SW480 (cell line): ENCODE measurements around the gene AMPH.
"Not testable (repeated sequence)": the region's sequence is repeated elsewhere in the genome, so short reads cannot be mapped to it uniquely, and the experiment has no call there.

Experiments
- DNase-seq: peaks from one replicate; pipeline ENCODE4 v3.0.0-alpha.2; 2016; ENCODE audit warnings: low spot score

The AMPH gene

GRCh38 chr7:38628630-38629385, 2.4 kb downstream of the AMPH start:
- no peak for DNase-seq

DNA sequence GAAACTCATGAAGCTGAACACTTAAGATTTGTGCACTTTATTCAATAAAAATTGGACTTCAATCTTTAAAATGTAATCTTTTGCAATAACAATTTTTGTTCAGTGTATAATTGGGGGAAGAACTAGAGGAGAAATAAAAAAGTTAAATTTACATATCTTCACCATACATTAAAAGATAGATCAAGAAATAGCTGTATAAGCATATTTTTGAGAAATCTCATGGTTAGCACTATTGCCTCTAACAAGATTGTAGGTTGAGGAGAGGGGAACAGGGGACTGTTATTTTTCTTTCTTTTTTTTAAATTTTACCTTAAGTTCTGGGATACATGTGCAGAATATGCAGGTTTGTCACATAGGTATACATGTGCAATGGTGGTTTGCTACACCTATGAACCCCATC, 5.3 kb downstream of the AMPH start:
- no peak for DNase-seq

- DNase-seq = no peak
Measured at GRCh38 chr7:38615665-38616064, 15.5 kb downstream of the AMPH start.

GRCh38 chr7:38607466-38607865, 23.7 kb downstream of the AMPH start:
- DNase-seq = no peak

GRCh38 chr7:38600741-38601140, 30.4 kb downstream of the AMPH start:
- no peak for DNase-seq

DNA sequence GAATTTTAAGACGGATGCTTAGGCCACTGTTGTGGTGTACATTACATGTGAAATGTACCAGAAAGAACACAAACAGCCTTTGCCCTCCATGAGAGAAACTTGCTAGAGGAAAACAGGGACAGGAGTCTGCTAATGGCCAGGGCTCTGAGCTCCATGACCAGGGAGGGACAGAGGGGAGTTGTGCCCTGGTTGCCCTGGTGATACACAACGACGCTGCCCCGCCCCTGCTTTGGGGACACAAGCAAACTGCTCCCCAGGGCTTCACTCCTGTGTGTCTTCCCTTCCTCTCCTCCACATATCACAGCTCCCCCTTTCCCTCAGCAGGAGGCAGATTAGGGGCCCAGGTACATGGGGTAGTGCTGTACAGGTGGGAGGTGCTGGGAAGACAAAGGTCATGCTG, 36.2 kb downstream of the AMPH start:
- DNase-seq = no peak

DNA sequence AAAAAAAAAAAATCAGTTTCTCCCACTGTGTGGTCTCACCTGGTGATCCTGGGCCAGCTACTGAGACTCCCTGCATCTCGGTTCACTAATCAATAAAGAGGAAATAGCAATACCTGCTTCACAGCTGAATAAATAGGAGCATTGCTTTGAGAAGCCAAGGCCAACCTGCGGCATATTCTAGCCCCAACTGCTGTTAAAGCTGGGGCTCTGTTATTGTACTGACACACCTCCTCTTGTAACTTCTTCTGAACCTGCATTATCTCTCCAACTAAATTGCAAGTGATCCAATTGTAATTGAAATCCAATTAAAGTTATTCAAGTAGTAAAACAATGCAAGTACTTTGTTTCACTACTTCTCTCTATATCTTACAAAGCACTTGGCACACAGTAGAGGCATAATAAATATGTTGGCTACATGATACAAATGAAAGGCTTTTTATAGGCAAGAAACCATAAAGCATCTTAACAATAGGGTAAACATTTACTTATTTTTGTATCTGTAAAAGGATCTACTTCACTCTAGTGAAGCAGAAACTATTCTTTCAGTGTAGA, 38.4 kb downstream of the AMPH start:
- no peak for DNase-seq

DNA sequence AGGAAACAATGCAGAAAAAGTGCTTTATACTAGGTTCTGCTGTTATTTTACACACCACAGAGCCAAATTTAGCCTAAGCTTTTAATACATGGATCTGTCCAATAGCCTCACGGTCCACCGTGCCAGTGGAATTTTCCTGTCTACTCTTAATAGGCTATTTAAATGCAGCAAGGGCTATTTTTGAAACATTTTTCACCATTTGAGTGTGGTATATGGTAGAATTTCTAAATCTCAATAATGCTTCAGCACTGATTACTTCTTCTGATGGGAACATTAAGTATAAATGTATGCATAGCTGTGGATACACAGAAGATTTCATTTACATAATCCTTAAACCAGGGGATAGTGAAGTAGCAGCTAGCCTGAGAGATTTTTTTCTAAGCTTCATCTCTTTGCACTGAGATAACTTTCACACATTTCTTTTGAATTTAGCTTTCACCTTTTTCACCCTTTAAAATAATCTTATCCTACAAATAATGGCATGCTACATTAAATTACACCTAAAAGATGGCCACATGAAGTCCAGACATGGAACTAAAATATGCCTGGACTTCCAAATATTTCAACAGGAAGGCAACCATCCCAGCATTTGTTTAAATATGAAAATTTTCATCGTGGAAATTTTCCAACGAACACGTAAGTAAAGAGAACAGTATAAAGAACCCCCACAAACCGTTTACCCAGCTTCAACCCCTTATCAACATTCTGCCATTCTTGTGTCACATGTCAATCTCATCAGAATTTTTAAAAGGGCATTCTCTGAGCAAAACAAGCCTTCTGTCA, 45.4 kb downstream of the AMPH start:
- DNase-seq = no peak

- no peak for DNase-seq
Measured at GRCh38 chr7:38584443-38585210, 46.5 kb downstream of the AMPH start.

- DNase-seq = no peak
Measured at GRCh38 chr7:38580485-38580884, 50.7 kb downstream of the AMPH start.

- DNase-seq = no peak
Measured at GRCh38 chr7:38574086-38574485, 57.1 kb downstream of the AMPH start.

DNA sequence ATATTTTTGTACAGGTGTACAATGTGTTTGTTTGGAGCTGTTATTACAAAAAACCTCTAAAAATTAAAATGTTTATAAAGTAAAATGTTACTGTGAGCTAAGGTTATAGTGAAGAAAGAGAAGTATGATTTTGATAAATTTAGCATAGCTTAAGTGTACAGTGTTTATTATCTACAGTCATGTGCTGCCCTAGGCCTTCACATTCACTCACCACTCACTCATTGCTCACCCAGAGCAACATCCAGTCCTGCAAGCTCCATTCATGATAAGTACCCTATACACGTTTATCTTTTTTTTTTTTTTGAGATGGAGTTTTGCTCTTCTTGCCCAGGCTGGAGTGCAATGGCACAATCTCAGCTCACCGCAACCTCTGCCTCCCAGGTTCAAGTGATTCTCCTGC, 59.6 kb downstream of the AMPH start:
- DNase-seq = not testable (repeated sequence)

- no peak for DNase-seq
Measured at GRCh38 chr7:38568497-38568896, 62.7 kb downstream of the AMPH start.

GRCh38 chr7:38565289-38565688, 65.9 kb downstream of the AMPH start:
- DNase-seq = no peak

DNA sequence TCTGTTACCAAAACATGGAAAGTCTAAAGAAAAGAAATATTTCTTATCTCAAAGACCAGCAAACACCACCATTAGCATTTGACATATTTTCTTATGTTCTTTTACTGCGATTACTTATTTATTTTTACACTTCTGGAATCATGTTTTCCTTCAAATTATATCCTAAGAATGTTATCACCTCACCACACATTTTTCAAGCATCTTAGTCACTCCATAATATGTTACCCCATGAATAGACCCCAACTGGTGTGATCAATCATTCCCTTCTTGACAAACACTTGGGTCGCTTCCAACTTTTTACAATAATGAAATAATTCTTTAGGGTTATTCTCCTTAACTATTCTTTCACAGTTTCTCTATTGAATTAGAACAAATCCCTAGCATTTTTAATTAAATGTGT, 67.4 kb downstream of the AMPH start:
- DNase-seq = no peak

DNA sequence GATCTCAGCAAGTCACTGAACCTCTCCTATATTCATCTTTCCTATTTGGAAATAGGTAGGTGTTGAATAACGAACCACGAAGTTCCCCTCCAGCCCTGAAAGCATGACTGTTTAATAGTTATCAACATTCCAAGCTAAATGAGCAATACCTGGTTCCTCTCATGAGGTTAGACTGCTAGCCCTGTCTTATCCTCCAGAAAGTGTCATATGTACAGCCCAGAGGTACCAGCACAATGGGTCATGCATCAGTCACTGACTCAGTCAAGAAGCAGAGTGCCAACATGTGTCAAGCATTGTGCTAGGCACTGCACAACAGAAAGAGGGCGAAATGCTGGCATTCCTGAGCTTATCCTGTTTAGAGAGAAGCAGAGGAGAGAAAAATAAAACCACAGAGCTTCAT, 70.0 kb downstream of the AMPH start:
- no peak for DNase-seq

- DNase-seq = no peak
Measured at GRCh38 chr7:38558761-38559345, 72.3 kb downstream of the AMPH start.

- DNase-seq = no peak
Measured at GRCh38 chr7:38554586-38554985, 76.6 kb downstream of the AMPH start.

DNA sequence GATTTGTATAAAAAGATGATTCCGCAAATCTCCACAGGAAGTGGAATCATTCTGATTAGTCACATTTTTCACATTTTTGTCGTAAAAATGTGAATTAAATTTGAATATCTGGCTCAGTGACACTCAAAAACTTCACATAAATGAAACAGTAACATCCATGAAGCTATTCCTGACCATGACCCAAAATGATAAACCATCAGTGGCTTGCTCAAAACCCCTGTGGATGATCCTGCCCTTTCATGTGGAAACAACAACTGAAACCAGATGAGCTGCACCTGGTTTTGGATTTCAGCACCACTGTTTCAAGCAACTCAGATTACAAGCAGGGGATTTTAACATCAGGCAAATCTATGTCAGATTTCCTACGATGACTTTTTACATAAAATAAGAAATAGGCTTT, 80.3 kb downstream of the AMPH start:
- DNase-seq = no peak

- DNase-seq = no peak
Measured at GRCh38 chr7:38548605-38549004, 82.6 kb downstream of the AMPH start.

GRCh38 chr7:38546763-38547162, 84.4 kb downstream of the AMPH start:
- no peak for DNase-seq

DNA sequence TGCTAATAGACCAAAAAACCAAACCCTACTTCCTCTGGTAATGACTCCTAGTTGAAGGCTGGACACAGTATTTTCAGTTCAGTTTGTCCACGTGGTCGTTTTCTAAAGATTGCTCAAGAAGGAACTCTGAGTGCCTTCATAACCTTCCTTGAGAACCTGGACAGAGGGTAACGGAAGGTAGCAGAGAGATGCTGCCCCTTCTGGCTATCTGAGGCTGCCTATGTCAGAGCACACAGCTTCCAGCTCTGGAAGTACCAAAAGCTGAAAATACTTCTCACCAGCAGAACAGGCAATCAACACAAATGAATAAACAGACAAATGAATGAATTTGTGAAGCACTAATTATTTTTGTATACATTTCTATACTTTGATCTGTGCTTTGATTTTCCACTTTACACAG, 85.2 kb downstream of the AMPH start:
- DNase-seq = no peak
